A673 (cell line): ENCODE results near the gene AQP3.

Experiments used
- EZH2 ChIP-seq: fragments of 200-600 bp; sonication (generic); IDR thresholded peaks from 2 replicates; pipeline ENCODE4 v1.6.1; 2017; ENCODE audit warnings: borderline replicate concordance, low read depth, mild to moderate bottlenecking, mixed read lengths, antibody characterized with exemption, low read length; ENCODE audit not compliant: poor library complexity, severe bottlenecking
- TF ChIP-seq, protein P1 (sequence below): fragments of 300-800, 200-600 bp; sonication (generic); conservative IDR thresholded peaks from 2 replicates; pipeline ENCODE4 v1.5.1; 2017; ENCODE audit warnings: low read depth, mild to moderate bottlenecking, antibody characterized with exemption, low read length, moderate library complexity, mixed read lengths

DNA sequence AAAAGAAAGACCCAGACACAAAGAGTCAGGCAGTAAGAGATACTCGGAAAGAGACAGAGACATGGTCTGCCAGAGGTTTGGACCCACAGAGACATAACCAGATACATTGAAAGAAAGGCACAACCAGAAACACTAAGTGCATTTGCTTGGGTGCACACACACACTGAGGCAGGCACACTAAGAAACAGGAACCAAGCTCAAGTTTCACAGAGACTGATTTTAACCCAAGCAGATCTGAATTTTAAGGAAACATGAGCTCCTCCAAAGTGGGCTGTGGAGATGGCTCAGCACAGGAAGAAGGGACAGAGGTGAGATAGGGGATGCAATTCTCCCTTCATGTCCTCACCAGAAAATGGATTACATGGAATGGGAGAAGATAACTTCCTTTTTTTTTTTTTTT, 9.5 kb downstream of the AQP3 start:
- TF ChIP-seq, protein P1, sequence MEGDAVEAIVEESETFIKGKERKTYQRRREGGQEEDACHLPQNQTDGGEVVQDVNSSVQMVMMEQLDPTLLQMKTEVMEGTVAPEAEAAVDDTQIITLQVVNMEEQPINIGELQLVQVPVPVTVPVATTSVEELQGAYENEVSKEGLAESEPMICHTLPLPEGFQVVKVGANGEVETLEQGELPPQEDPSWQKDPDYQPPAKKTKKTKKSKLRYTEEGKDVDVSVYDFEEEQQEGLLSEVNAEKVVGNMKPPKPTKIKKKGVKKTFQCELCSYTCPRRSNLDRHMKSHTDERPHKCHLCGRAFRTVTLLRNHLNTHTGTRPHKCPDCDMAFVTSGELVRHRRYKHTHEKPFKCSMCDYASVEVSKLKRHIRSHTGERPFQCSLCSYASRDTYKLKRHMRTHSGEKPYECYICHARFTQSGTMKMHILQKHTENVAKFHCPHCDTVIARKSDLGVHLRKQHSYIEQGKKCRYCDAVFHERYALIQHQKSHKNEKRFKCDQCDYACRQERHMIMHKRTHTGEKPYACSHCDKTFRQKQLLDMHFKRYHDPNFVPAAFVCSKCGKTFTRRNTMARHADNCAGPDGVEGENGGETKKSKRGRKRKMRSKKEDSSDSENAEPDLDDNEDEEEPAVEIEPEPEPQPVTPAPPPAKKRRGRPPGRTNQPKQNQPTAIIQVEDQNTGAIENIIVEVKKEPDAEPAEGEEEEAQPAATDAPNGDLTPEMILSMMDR, result no peak
- TF ChIP-seq EZH2, result no peak
